Activated naive CD8-positive, alpha-beta T cell treated with anti-CD3 and anti-CD28 coated beads for 36 hours (primary cell): ENCODE data around the gene HYAL4. TPM values are rescaled to one million over a fixed set of nuclear protein-coding genes. Genes with fewer than 3 reads are reported as not detected.

Experiments used
- DNase-seq: peaks from one replicate; pipeline ENCODE4 v3.0.0; 2021
- H3K27ac Mint-ChIP-seq: one replicate; pipeline ENCODE4 v1.8.0; 2022; ENCODE audit warnings: mild to moderate bottlenecking, moderate library complexity, mixed read lengths
- H3K27me3 Mint-ChIP-seq: one replicate; pipeline ENCODE4 v1.8.0; 2022; ENCODE audit warnings: mild to moderate bottlenecking, mixed read lengths
- H3K36me3 Mint-ChIP-seq: one replicate; pipeline ENCODE4 v1.8.0; 2021; ENCODE audit warnings: mild to moderate bottlenecking, mixed read lengths
- H3K4me1 Mint-ChIP-seq: one replicate; pipeline ENCODE4 v1.8.0; 2021; ENCODE audit warnings: mixed read lengths
- H3K4me3 Mint-ChIP-seq: one replicate; pipeline ENCODE4 v1.8.0; 2022; ENCODE audit warnings: mild to moderate bottlenecking, moderate library complexity, mixed read lengths
- H3K9me3 Mint-ChIP-seq: one replicate; pipeline ENCODE4 v1.8.0; 2022; ENCODE audit warnings: mixed read lengths
- total RNA-seq, 2 experiments: library from RNA; stranded (reverse); gene quantifications; one replicate each; pipeline ENCODE4 v1.2.3, GENCODE V29; 2021

Gene HYAL4
- total RNA-seq, 2 experiments from 2014 or later = not detected

- no peaks in the 10 kb centered on the region for H3K9me3 Mint-ChIP-seq
- H3K4me1 Mint-ChIP-seq = no peaks in the 10 kb centered on the region
- no peaks in the 10 kb centered on the region for H3K36me3 Mint-ChIP-seq
- peaks cover 4% of the 10 kb centered on the region for H3K27me3 Mint-ChIP-seq
- no peak for DNase-seq
- no peak overlapping the region for H3K4me3 Mint-ChIP-seq
- no peak overlapping the region for H3K27ac Mint-ChIP-seq
Observed at GRCh38 chr7:123918309-123918708, 73.3 kb downstream of the HYAL4 start.

DNA sequence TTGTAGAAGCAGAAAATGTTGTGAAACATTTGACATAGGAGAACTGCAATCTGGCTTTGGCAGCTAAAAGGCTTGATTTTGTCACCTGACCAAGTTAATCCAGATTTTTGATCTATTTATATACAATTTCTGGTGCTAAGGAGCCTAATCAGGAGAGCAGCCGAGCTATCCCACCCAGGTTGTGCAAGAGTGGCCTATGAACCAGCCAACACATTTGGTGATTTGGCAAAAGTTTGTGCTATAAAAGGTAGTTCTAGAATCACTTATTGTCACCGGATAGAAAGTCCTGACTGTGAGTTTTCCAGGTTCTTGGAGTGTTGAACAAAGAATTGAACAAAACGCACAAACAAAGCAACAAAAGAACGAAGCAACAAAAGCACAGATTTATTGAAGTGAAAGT lies 78.6 kb downstream of the HYAL4 start:
- no peak overlapping the region for H3K4me3 Mint-ChIP-seq
- DNase-seq = no peak
- H3K36me3 Mint-ChIP-seq = no peaks in the 10 kb centered on the region
- no peak overlapping the region for H3K27ac Mint-ChIP-seq
- H3K4me1 Mint-ChIP-seq = no peaks in the 10 kb centered on the region
- H3K27me3 Mint-ChIP-seq = peaks cover 7% of the 10 kb centered on the region
- no peaks in the 10 kb centered on the region for H3K9me3 Mint-ChIP-seq

DNA sequence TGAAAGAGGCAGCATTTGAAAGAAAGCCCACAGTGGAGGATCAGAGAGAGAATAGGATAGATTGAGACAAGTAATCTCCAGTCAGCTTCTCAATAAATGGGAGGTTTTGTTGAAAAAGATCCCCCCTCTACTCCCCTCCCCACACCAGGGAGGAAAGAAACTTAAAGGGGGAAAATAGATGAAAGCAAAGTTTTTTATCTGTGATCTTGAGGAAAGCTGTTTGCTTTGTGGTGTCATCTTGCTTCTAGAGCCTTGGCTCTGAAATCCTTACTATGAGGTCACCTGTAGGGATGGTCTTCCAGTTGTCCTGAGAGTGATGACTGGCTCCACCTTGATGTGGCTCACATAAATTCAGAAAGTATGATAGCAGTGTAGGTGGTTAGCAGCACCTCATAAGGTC lies 80.0 kb downstream of the HYAL4 start, which contains the start of gene SPAM1:
Gene SPAM1, plus strand, starts transcription at position 301 of the 400 bp plus-strand sequence. CDS start 28,330 bp downstream, outside the sequence.
- no peak within 1 kb of the TSS for H3K4me3 Mint-ChIP-seq
- H3K4me1 Mint-ChIP-seq = no peaks in the 10 kb centered on the region
- no peak within 1 kb of the TSS for H3K27ac Mint-ChIP-seq
- H3K27me3 Mint-ChIP-seq = peaks cover 14% of the 10 kb centered on the region
- H3K9me3 Mint-ChIP-seq = no peaks in the 10 kb centered on the region
- no peaks in the 10 kb centered on the region for H3K36me3 Mint-ChIP-seq
- no peak for DNase-seq

Other genes with a start within 250 kb of the HYAL4 start
- not detected for gene ASB15, start 243.3 kb upstream of the HYAL4 start, total RNA-seq
- gene LMOD2, start 189.3 kb upstream of the HYAL4 start, total RNA-seq = not detected
- gene WASL, start 96.2 kb upstream of the HYAL4 start, total RNA-seq = 1 to 10 TPM; 5.1 to 5.5 TPM
- gene SPAM1, start 80.1 kb downstream of the HYAL4 start, total RNA-seq = not detected
- not detected for gene TMEM229A, start 187.9 kb downstream of the HYAL4 start, total RNA-seq